GM19438 (cell line): ENCODE results near the gene PLIN1.
"Not testable (repeated sequence)": the region's sequence is repeated elsewhere in the genome, so short reads cannot be mapped to it uniquely, and the experiment has no call there.

Experiments used
- ATAC-seq: cut with Tn5 transposase; IDR thresholded peaks from one replicate; pipeline ENCODE4 v1.9.1; 2021; ENCODE audit warnings: low read depth; ENCODE audit not compliant: unreplicated experiment

PLIN1 gene, protein sequence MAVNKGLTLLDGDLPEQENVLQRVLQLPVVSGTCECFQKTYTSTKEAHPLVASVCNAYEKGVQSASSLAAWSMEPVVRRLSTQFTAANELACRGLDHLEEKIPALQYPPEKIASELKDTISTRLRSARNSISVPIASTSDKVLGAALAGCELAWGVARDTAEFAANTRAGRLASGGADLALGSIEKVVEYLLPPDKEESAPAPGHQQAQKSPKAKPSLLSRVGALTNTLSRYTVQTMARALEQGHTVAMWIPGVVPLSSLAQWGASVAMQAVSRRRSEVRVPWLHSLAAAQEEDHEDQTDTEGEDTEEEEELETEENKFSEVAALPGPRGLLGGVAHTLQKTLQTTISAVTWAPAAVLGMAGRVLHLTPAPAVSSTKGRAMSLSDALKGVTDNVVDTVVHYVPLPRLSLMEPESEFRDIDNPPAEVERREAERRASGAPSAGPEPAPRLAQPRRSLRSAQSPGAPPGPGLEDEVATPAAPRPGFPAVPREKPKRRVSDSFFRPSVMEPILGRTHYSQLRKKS

DNA sequence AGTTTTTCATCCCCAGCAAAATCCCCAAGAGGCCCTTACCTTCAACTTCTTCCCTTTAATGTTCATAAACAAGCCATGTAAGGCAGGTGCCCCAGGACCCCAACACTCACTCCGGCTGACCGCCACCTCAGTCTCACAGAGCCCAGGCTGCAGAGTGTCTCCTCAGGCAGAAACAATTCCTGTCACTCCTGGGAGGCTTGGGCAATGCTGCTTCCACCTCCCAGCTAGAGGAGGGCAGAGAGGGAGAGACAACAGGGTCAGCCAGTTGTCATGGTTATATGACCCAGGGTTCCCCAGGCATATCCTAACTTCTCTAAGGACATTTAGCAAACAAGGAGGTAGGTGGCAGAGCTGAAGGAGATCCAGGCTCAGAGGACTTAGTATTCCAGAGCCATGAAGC is at the start of gene PLIN1:
TSS of gene PLIN1 (minus strand) at position 156 of the 400 bp plus-strand sequence. CDS start 1,878 bp downstream, outside the sequence.
- no peak for ATAC-seq

DNA sequence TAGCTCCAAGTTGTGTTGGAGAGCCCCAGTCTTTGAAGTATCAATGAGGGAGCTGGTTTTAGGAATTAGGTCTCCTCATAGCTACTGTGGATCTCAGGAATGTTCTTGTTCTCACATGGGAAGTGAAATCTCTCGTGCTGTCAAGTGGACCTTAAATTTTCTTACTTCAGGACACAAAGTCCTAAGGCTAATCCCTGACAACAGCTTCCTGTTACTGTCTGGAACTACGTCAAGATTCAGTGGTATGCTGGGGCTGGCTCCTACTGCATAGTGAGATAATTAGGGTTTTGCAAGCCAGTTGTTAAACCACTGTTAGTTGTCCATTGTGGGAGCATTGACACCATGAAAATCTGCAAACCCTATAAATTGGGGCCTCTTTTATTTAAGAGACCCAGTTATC is 49.1 kb upstream of the PLIN1 start:
- ATAC-seq, result no peak

DNA sequence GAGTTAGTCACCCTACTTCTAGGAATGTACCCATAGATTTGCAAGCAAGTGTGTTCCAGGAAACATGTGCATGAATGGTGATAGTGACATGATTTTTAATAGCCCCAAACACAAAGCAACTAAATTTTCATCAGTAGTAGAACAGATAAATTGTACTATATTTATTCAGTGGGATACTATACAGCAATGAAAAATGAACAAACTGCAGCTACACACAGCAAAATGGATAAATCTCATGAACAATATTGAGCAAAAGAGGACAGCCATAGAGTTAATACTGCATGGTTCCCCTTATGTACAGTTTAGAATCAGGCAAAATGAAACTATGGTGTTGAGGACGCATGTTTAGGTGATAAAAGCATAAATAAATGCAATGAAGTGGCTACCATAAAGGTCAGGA is 45.9 kb upstream of the PLIN1 start:
- ATAC-seq, result no peak

DNA sequence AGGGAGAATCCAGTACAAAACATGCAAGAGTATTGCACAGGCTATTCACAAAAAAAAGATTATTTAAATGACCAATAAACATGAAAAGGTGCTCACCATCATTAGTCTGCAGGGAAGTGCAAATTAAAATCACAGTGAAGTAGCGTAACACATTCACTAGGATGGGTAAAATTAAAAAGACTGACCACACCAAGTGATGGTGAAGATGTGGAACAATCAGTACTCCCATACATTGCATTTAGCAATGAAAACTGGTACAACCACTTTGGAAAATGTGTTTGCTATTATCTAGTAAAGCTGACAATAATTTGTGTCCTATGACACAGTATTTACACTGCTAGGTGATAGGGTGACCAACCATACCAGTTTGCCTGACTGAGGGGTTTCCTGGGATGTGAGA is 45.5 kb upstream of the PLIN1 start:
- ATAC-seq, result no peak

DNA sequence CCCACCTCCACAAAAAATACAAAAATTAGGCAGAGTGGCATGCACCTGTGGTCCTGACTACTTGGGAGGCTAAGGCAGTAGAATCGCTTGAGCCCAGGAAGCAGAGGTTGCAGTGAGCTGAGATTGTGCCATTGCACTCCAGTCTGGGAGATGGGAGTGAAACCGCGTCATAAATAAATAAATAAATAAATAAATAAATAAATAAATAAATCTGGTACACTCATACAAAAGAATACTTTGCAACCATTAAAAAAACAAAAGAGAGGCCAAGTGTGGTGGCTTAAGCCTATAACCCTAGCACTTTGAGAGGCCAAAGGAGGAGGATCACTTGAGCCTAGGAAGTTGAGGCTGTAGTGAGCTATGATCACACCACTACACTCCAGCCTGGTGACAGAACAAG is 43.9 kb upstream of the PLIN1 start:
- no peak for ATAC-seq

DNA sequence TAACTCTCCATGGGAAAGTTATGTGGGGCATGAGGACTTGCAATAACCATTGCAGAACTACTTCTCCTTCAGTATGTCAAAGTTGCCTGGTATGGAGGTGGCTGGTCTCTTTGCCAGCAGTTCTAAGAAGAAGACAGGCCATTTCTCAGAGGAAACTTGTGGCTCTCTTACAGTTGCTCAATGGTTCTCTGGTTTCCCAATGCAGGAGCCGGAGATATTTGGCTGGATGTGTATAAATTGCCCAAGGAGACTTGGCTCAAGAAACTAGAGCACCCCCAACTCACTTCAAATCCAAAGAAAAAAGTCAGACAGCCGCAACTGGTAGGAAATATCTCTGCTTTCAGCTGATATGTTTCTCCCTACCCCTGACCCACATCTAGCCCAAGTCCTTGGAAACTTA is 35.6 kb upstream of the PLIN1 start:
- ATAC-seq, result no peak

DNA sequence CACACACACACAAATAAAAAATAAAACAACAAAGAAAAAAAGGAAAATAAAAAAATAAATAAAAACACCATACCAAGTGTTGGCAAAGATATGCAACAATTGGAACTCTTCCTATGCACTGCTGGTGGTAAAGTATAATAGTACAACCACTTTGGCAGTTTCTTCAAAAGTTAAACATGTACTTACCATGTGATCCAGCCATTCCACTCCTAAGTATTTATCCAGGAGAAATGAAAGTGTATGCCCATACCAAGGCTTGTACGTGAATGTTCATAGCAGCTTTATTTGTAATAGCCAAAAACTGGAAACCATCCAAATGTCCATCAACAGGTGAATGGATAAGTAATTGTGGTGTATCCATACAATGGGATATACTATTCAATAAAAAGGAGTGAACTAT is 28.4 kb upstream of the PLIN1 start:
- no peak for ATAC-seq

DNA sequence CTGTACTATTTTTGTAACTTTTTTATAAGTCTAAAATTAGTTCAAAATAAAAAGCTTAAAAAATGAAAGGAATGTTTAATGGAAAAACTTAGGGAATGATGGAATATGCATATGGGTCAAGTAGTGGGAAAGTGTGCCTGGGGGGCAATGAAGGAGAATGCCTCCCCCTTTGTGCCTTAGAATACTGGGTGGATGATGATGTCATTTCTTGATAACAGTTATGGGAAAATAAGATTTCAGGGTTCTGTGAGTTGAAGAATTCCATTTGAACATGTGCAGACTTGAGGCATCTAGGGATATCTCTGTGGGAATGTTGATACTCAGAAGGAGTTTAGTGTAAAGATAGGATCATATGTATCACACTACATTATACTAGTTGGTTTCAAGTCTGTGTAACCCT is 25.2 kb upstream of the PLIN1 start:
- no peak for ATAC-seq

DNA sequence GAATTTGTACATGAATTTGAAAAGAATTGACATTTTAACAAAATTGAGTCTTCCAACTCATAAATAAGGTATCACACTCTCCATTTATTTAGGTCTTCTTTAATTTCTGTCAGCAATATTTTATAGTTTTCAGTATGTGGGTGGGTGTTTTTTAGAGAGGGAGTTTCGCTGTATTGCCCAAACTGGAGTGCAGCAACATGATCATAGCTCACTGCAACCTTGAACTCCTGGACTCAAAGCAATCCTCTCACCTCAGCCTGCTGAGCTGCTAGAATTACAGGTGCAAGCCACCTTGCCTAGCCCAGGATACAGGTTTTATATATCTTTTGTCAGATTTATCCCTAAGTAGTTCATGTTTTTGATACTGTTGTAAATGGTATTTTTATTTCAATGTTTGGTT is 16.0 kb upstream of the PLIN1 start:
- no peak for ATAC-seq

DNA sequence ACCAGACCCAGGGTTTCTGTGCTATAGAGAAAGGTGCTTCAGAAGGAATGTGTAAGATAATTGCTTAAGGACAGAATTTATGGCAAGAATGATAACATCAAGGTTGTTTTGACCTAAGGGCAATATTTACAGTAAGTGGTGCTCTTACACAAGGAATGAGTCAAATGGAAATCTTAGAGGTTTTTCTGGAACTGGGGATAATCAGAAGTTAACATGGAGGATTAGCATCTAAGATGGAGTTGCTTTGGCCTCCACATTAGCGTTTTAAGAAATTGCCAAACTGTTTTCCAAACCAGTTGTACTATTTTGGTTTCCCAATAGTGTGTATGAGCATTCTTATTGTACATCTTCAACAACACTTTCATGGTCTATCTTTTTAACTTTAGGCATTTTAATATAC is 14.5 kb upstream of the PLIN1 start:
- ATAC-seq, result no peak

DNA sequence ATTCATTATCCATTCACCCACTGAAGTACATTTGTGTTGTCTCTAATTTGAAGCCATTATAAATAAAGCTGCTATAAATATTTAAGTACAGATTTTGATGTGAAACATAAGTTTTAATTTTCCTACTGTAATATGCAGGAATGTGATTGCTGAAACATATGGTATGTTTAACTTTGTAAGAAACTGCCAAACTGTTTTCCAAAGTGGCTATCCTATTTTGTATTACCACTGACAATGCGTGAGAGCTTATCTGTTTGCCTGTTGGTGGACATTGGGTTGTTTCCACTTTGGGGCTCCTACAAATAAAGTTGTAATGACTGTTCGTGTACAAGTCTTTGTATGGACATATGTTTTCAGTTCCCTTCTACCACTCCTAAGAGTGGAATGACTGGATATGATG is 13.9 kb upstream of the PLIN1 start:
- ATAC-seq, result no peak

DNA sequence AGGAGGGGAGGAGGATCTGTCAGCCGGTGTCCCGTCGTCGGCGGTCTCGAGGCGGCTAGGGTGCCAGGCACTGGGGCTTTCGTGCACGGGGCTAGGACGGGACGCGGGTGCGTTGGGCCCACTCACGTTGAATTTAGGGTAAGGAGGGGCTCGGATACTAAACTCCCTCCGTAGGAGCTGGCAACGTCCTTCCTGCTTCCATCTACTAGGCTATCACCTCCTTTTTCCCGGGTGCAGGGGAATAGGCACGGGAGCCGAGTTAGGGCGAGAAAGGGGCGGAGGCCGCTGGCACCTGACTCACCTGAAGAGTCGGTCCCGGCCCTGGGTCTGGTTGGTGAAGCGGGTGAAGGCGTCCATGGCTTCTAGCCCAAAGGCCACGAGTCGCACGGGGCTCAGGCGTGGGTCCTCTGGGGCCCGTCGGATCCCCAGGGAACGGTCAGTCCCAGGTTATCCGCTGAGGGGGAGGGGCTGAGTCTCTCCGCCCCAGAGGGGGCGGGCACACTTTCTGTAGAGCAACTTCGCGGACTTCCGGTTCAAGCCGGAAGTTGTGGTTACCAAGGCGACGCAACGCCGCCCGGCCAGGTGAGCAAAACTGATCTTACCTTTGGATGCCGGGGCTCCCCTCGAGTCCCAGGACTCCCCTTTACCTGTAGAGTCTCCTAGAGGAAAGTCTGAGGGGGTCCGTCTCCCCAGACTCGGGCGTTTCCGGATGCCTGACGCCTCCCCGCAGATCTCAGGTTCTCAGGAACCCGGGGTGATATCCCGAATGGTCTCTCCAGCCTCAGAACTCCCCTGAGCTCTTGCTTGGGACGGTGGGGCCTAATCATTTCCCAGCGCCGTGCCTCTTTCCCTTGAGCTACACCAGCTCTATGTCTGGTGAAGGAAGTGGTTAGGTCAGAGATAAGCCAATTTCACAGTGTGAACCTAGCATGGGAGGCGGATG is 11.4 kb upstream of the PLIN1 start, which contains the start of the genes PEX11A and WDR93:
TSS of gene PEX11A (minus strand) at position 479 of the 943 bp plus-strand sequence. CDS start at position 357, 122 bp downstream.
TSS of gene WDR93 (plus strand) at position 536 of the 943 bp plus-strand sequence. CDS start 10,936 bp downstream, outside the sequence.
- ATAC-seq, result peak; percentile 93

DNA sequence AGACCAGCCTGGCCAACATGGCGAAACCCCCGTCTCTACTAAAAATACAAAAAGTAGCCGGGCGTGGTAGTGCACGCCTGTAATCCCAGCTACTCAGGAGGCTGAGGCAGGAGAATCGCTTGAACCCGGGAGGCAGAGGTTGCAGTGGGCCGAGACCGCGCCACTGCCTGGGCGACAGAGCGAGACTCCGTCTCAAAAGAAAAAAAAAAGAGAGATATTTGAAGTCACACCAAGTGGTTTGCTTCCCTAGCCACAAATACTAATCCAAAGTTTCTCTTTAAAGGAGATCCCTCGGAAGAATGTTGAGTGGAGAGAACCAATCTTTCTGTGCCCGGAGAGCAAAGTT is 10.7 kb upstream of the PLIN1 start:
- ATAC-seq, result not testable (repeated sequence)

DNA sequence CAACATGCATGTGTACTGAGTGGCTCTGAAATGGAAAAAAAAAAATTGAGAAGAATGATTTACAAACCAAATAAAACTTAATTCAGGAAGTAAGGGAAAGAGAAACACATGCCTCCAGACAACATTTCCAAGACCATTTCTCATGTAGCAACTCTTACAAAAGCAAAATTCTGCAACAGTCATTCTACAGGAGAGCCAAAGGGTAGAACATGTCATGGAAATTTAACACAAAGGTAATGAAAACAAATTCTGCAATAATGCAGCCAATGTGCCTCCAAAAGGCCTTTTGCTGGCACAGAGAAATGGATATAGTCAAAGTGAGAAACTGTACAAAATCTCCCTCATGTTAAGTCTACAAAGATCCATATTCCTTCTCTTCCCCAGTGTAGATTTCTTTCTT is 7.4 kb upstream of the PLIN1 start:
- no peak for ATAC-seq

DNA sequence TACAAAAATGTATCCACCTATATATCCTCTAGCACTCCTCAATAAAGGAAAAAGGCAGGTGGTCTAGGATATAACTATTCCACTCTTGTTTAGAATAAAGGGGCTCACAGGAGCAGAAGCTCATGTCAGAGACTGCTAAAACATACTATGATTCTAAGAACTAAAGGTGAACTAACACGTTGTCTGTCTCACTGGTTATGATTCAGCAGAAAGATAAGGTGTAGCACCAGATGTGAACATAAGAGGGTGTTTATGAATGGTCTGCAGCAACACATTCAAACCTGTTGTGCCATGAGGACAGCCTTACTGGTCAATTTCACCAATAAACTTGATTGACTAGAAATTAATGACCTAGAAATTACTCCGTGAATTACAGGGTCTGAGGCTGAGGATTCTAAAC is 6.8 kb upstream of the PLIN1 start:
- no peak for ATAC-seq

DNA sequence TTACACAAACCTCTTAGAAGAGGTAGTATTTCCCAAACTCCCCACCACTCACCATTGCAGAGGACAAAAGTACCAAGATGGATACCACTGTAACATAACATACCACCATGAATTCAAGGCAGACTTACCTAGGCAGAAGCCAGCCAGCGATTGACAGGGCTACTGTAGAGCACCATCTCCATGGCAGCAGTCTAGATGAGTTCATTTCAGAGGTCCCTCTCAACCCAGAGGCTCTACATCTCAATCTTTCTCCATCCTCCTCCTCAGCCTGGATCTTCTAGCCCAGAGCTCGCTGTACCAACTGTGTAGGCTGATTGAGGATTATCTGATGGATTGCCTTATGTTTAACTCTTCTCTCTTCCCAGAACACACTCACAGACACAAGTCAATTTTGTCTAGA is 2.0 kb upstream of the PLIN1 start:
- ATAC-seq, result no peak

DNA sequence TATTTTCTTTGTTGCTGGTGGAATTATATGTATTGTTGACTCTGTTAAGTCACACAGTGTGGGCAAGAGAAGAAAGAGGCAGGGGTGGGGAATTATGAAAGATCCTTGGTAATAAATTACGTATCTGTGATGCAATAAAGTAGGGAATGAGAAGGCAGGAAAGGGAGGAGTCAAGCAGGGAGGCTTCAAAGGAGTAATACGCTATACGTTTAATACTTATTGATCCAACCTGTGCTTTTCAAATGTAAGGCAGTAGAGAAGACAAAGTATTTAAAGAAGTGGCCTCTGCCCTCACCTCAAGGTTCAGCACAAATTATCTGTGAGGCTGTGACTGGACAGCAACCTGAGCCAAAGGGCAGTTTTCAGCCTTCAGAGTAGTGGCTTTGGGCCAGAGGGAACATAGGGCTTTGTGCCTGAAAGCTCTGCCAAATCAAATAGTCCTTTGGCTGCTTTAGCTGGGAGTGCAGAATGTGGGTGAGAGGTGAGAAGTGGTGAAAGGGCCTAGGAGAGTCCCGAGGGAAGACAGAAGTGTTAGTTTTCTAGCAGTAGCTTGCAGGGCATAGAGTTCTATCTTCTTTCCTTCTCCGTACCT is 1.2 kb upstream of the PLIN1 start:
- ATAC-seq, result no peak

DNA sequence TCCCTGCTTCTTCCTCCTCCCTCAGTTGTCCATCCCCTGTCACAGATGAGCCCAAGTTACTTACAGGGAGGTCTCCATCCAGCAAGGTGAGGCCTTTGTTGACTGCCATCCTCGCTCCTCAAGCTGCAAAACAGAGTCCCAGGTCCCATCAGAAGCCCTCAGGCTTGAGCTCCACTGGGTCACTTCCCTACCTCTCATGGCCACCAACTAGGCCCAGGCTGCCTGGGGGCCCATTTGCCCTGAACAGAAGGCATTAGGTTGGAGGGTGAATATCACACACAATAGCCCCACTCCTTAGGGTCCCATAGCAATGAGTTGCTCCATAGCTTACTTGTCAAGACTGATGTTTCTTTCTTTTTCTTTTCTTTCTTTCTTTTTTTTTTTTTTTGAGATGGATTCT is 1.8 kb downstream of the PLIN1 start:
- no peak for ATAC-seq

DNA sequence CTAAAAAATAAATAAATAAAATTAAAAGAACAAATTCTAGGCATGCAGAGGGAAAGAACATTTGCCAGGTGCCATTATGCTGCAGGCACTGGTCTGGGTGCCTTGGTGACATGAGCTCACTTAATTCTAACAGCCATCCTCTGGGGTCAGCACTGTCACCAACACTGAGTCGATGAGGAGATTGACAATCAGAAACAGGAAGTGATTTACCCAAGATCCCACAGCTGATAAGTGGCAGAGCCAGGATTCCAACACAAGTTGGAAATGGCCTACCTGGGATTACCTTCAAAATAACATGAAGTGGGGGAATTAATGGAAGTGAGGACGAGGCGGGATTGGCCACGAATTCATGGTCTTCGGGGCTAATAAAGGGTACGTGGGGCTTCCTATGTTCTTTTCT is 3.6 kb downstream of the PLIN1 start:
- ATAC-seq, result no peak

DNA sequence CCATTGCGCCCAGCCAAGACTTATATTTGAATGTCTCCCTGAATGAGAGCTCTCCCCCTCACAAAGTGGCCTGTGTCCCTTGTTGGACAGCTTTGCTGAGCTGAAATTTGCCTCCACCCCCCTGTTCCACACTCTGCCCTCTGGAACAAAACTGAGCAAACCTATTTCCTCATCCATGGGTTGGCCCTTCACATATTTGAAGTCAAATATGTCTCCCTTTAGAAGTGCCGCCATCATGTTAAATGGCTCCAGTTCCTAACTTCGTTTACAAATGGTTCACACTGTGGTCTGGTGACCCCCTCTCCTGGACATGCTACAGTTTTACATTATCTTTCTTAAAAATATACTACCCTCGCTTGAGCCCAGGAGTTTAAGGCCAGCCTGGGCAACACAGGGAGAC is 4.6 kb downstream of the PLIN1 start:
- ATAC-seq, result no peak

DNA sequence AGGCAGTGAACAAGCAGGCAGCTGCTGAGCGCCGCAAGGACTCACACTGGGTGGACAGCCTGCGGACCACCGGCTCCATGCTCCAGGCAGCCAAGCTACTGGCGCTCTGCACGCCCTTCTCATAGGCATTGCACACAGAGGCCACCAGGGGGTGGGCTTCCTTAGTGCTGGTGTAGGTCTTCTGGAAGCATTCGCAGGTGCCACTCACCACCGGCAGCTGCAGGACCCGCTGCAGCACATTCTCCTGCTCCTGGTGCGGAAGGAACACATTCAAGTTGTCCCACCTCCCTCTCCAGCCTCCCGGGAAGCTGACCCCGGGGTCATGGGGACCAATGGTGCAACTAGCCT is 6.0 kb downstream of the PLIN1 start:
- ATAC-seq, result no peak
